Measurements from ENCODE around the gene DHRS4.
A peak's percentile ranks its signal among the peaks of the same experiment; 100 is the strongest.
"Not testable (repeated sequence)": the region's sequence is repeated elsewhere in the genome, so short reads cannot be mapped to it uniquely, and the experiment has no call there.

Gene DHRS4

DNA sequence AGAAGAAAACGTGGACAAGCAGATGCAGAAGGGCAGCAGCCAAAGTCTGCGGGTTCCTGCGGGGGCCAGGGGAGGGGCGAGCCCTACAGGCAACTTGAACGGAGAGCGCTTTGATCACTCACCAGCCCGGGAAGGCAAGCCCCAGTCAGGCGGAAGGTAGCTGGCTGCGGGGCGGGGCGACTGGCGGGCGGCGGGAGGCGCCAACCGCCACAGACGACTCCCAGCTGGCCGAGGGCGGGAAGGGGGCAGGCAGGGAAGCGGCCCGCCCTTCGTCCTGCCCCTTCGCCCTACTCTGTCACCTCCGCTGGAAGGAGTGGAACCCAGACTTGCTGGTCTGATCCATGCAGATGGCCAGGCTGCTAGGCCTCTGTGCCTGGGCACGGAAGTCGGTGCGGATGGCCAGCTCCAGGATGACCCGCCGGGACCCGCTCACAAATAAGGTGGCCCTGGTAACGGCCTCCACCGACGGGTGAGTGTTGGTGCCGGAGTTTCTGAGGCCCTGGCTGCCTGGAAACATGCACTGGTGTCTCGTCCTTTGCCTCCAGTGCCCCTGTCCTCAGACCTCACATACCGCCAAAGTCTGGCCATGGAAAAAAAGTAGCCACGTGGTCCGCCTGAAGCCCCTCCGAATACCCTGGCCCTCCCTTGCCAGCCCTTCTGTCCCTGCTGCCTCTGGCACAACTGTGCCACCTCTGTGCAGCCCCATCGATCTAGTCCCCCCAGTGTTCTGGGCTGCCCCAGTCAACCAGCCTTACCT lies 35.2 kb downstream of the DHRS4 start, which contains the start of gene DHRS4L2:
TSS of gene DHRS4L2 (plus strand) at position 323 of the 757 bp plus-strand sequence. CDS start at position 342, 19 bp downstream.
- DNase-seq = not testable (repeated sequence)

DNA sequence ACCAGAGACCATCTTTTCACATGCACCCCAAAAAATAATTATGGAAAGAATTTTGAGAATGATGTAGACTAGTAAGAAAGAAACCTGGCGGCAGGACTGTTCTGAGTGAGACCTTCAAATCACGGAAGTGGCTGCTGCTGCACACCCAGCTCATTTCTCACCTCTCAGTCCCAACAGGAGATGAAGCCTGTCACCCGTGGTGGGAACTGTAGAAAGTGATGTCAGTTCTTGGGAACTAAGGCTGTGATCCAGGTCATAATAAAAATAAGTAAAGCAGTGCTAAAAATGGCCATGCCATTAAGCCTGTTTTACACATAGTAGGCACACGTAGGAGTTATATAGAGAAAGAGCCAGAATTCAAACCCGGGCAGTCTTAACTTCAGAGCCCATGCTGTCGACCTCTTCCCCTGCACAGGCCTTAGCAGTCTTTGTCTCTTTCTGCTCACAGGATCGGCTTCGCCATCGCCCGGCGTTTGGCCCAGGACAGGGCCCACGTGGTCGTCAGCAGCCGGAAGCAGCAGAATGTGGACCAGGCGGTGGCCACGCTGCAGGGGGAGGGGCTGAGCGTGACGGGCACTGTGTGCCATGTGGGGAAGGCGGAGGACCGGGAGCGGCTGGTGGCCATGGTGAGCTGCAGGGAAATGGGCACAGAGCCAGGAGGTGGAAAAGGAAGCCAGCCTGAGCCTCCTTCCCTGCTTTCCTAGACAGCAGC lies 36.3 kb downstream of the DHRS4 start:
- DNase-seq = not testable (repeated sequence)

GRCh38 chr14:23990961-23991360 lies 37.4 kb downstream of the DHRS4 start:
- not testable (repeated sequence) for DNase-seq

DNA sequence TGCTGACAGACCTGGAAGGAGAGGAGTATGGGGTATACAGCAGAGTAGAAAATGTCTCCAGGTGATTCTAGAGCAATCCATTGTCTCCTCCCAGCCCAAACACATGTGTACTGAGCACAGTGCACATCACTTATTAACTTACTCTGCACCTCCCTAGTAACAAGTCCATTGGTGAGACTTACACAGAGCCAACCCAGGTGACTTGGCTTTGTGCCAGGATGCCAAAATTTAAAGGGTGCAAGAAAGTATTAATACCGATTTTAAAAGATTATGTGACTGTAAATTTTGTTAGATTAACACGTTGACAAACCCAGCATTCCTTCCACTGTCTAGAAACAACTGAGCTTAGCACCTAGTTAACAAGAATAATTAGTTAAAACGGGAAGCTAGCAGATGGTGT lies 39.5 kb downstream of the DHRS4 start:
- DNase-seq = not testable (repeated sequence)

DNA sequence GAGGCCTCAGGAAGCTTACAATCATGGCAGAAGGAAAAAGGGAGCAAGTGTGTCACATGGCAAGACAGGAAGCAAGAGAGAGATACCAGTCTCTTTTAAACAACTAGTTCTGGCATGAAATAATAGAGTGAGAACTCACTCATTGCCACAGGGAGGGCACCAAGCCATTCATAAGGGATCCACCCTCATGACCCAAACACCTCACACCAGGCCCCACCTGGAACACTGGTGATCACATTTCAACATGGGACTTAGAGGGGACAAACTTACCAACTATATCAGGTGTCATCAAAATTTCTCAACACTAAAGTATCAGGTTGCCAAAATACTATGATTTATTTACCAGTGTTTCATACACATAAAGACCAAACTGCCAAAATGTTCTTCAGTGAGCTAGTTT lies 42.4 kb downstream of the DHRS4 start:
- not testable (repeated sequence) for DNase-seq

GRCh38 chr14:23996825-23997224 lies 43.3 kb downstream of the DHRS4 start:
- not testable (repeated sequence) for DNase-seq

GRCh38 chr14:23999640-24000039 lies 46.1 kb downstream of the DHRS4 start:
- not testable (repeated sequence) for DNase-seq

GRCh38 chr14:24001078-24001477 lies 47.5 kb downstream of the DHRS4 start:
- DNase-seq = not testable (repeated sequence)

DNA sequence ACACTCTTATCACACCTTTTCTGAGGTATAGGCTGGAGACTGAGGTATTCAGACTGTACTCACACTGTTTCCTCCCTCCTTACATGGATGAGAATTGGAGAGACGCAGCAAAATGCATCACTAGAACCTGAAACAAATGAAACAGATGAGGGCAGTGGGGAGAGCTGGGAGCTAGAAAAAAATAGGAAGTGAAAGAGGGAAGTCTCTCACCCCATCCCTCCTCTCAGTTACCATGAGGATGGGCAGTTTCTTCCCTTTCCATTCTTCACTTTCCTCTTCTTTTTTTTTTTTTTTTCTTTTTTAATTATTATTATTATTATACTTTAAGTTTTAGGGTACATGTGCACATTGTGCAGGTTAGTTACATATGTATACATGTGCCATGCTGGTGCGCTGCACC lies 48.1 kb downstream of the DHRS4 start:
- DNase-seq = not testable (repeated sequence)

DNA sequence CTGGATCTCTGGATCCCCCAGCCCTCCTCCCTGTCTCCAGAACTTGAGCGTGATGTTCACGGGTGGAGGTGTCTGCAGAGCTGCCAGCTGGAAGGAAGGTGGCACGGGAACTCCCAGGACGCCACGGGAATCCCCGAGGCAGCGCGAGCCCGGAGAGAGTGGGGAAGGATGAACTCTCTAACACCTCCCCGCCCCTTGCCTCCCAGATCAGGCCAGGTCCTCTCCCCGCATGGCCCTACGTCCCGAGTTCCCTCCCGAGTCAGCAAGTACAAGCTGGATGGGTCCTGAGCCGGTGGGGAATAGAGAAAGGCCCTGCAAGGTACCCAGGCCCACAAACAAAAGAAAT lies 52.9 kb downstream of the DHRS4 start:
- not testable (repeated sequence) for DNase-seq

GRCh38 chr14:24006817-24007652 lies 53.5 kb downstream of the DHRS4 start:
- DNase-seq = not testable (repeated sequence)

GRCh38 chr14:24011051-24011450 lies 57.5 kb downstream of the DHRS4 start:
- DNase-seq = no peak

DNA sequence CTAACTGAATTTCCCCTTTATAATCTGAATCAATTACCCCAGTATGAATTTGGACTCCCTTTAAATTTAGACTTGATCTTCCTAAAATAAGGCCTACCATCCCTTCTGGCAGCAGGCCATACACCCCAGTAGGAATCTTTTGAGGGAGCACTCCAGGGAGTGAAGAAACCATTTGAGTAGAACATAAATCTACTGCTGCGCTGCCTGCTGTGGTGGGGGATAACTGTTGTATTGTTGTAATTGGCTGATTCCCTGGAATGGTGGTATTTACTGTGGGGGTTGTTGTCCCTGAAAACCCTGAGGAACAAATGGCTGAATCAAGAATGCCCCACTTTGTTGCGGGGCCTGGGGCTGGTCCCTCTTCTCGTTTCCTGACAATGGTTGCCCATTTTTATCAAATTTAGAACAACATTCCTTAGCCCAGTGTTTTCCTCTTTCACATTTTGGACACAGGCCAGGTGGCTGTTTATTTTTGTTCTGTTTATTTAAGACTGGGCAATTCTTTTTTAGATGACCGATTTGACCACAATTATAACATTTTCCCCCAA lies 59.2 kb downstream of the DHRS4 start:
- not testable (repeated sequence) for DNase-seq

DNA sequence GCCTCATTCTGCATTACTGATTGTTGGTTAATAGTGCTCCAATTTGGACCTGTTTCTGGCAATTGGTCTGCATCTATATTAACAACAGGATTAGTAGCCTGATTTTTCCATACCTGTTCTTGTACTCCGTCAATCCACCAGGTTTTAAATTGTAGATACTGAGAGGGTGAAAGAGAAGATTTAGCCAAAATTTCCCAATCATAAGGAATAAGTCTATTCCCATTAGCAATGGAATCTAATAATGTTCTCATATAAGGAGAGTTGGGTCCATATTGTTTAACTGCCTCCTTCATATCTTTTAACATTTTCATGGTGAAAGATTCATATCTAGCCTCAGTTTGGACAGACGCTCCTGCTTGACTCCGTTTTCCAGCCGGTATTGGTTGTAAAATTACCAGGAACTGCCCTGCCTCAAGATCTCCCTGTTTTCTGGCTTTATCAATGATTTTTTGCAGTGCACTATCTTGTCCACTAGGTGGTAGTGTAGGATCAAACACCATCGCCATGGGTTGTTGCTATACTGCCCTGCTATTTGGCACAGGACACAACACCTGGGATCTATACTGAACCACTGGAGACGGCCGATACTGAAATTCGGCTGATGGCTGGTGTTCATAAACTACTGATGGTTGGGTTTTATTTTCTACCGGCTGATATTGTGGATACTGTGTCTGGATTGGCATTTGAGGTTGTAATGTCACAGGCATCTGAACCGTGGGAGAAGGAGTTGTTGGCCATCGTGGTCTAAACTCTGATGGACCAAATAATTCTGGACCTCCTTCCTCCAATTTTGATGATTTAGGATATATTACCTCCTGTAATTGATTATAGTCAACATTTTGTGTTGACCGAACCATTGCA lies 60.3 kb downstream of the DHRS4 start:
- peak; percentile 80 for DNase-seq

DNA sequence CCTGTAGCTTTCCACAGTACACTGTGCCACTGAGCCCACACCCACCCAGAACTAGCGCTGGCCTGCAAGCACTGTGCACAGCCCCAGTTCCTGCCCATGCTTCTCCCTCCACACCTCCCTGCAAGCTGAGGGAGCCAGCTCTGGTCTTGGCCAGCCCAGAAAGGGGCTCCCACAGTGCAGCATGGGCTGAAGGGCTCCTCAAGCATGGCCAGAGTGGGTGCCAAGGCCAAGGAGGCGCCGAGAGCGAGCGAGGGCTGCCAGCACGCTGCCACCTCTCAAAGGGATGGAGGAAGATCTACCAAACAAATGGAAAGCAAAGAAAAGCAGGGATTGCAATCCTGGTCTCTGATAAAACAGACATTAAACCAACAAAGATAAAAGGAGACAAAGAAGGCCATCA lies 62.2 kb downstream of the DHRS4 start:
- DNase-seq = not testable (repeated sequence)
